Stimulated activated CD4-positive, alpha-beta T cell treated with anti-CD3 and anti-CD28 coated beads, Interleukin-2, amount 100 ng/mL, for 48 hours (primary cell): ENCODE data around the gene TBXAS1.

Experiments used
- DNase-seq, 2 donors: peaks; one replicate each; pipeline ENCODE4 v3.0.0-alpha.2; 2020

TBXAS1 gene

DNA sequence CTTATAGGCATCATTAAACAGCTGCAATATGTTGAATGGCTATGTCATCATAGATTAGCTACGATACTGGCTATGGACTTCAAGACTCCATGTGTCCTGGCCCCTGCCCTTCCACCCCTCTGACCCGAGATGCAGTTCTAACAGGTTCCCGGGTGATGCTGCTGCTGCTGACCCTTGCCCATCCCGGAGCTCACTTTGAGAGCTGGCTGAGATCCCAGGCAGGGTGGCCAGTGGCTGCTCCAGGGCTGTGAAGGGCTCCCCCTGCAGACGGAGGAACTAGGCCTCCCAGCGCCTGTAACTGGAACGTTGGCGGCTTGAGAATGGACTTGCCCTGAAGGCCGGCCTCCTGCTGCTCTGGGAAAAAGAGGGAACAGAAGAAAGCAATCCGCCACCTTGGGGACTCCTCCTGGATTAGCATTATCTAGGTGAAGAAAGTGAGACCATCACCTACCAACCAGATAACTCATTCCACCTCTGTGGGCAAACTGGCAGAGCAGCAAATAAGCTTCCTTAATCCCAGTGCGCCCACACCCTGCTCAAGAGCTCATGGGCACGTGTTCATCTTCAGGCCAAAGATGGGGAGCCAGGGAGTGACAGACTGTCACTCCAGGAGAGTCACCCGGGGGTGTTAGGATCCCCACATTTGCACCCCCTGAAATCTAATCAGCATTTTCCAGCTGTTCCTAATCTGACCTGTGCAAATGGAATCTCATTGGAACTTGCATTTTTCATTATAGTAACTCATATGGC is 176.9 kb downstream of the TBXAS1 start:
- no peak for DNase-seq

DNA sequence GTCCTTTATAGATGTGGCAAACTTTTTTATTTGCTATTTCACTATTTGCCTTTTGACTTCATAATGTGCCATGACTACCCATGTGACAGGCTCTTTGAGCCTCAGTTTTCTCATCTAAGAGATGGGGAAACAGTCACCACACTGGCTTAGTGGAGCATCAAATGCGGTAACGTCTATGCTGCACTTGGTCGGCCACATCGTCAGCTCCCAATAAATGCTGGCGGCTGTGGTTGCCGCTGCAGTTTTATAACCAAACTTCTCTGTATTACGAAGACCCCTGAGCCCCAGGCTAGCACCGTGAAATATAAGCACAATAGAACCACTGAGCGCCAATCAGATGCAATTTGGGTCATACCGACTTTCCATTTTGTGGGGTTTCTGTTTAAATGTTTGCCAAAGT is 177.5 kb downstream of the TBXAS1 start:
- no peak for DNase-seq

DNA sequence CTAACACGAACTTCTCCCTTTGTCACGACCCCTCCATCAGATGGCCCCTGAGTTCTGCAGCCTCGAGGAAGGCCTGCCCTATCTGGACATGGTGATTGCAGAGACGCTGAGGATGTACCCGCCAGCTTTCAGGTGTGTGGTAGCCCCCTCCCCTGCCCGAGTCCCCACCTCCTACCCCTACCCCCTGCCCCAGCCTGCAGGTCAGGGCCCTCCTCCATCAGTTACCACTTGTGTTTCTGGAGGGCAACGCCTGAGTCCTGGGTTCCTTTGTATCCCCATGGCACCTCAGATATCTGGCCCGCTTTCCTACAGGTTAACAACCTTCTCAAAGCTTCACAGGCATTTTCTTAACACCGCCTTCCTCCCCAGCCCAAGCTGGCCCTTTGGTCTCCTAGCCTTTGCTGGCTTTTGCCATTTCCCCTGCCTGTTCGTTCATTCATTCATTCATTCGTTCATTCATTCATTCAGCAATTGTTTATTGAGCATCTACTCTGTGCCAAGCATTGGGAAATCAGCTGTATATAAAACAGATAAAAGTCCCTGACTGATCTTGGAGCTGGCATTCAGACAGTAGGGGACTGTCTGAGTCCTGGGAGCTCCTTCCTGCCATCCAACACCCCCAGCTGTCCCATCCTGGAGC is 178.1 kb downstream of the TBXAS1 start:
- DNase-seq, result no peak

DNA sequence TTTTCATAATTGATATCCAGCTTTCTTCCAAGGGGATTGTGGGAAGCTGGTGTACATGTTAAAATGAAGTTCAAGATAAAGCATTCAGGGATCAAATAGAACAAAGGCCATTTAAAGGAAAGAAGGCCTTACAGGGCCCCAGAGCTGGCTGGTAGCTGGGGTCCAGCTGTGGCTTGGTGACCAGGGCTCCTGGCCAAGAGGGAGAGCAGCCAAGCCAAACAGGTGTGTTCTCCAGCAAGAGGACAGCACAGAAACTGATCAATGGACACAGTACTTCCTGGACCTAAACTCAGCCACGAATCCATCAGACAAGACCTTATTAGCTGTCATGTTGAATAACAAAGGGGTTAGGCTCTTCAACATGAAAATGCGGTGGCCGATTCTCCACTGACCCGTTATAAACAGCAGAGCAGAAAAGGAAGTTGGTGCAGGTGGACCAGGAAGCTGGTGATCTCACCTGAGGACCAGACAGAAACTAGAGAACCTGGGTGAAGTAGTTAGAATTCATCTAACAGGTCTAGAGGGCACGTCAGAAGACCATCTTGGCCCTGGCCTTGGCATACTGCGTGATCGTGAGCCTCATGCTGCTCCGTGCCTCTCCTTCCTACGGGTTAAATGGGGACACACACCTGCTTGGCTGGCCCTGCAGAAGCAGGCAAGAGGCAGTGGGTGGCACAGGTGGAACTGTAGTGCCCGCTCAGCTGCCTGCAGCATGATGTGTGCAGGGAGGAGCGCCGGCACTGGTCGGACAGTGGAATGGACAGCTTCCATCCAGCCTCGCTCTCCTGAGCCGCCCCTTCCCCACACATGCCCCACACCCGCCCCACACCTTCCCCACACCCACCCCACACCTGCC is 179.9 kb downstream of the TBXAS1 start:
- no peak for DNase-seq

DNA sequence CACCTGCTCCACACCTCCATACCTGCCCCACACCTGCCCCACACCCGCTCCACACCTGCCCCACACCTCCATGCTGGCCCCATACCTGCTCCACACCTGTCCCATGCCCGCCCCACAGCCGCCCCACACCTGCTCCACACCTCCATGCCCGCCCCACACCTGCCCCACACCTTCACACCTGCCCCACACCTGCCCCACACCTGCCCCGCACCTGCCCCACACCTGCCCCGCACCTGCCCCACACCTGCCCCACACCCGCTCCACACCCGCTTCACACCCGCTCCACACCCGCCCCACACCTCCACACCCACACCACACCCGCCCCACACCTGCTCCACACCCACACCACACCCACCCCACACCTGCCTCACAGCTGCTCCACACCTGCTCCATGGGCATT is 180.7 kb downstream of the TBXAS1 start:
- no peak for DNase-seq

DNA sequence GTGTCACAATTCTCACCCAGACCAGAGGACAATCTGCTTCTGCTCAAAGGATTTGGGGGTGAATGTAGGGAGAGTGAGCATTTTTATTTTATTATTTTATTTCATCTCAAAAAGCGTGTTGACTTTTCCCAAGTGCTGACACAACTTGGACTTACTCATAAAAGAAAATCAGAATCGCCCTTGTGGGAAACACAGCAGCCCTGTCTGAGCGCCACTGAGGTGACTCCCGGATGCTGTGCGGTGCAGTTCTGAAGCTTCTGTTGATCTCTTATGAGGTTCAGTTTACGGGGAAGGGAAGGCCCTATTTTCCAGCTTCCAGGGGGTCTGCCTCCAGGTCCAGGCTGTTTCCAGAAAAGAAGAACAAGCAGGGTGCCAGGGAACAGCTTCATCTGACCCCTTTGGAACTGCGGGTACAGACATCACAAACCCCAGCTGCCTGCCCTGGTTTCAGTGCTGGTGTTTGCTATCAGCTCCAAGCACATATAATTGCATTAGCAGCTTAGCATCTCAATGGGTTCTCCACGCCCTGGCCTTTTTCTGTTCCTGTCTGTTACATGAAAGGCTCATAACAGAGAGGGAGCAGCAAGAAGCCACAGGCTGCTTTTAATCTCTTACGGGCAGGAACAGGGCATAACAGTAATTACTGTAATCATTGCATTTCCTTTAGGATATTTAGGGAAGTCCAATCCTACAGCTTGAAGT is 181.3 kb downstream of the TBXAS1 start:
- no peak for DNase-seq

DNA sequence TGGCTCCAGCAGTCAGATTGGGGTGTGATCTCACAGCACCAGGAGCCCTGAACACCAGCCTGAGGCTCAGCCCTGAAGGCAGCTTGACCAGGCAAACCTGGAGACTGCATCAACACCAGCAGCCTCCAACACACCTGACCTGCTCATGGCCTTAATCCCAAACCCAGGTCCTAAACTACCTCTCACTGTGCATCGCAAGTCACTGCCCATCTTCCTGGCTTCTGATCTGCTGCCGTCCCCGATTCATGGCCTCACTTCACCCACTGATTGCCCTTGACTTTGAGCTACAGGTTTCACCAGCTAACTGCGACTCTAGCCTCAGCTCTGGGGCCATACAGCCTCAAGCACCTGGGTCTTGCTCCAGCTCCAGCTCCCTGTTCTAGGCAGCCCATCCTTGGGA is 184.6 kb downstream of the TBXAS1 start:
- no peak for DNase-seq

DNA sequence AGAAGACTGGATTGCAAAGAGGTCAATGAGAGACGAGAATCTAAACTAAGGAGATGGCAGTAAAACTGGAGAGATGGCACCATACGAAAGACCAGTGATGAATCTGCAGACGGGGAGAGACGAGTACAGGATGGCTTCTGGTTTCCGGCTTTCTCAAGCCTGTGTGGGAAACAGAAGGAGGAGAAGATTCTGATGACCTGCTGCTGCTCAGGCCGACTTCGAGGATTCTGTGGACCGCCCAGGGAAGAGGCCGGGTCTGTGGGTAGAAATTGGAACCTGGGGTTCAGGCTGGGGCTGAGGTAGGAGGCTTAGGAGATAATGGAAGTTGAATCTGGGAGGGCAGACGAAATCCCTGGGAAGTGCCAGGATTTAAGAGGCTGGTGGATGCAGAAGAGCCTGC is 185.1 kb downstream of the TBXAS1 start:
- no peak for DNase-seq

DNA sequence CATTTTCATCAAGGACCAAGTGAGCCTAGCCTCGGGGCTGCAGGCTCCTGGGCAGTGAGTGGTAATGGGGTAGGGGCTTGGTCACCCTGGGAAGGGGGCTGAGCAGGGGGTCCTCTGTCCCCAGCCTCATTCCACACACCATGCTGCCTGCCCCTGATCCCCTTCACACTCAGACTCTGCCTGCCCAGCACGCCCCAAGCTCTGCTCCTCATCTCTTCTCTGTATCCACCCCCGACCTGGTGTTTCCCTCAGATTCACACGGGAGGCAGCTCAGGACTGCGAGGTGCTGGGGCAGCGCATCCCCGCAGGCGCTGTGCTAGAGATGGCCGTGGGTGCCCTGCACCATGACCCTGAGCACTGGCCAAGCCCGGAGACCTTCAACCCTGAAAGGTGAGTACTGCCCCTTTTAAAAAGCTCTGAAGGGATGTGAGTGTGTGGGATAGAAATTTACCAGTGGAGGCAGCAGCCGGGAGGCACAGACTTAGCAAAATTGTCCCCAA is 186.5 kb downstream of the TBXAS1 start:
- DNase-seq, result no peak

DNA sequence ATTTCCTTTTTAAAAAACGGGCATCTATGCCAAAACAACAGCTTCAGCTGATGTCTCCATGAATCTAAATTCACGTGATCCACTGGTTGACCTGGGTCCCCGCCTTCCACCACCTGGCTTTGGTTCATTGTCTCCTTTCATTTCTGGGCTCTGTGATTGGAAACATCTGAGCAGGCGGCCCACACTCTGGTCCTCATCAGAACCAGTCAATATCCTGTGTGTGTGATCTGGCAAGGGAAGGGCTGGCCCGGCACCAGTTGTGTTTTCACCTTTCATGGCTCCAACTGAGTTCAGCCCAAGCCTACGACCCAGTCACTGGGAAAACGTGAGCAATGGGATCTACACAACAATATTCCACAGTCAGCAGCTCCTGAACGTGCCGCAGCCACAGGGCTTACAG is 187.5 kb downstream of the TBXAS1 start:
- DNase-seq, result no peak

DNA sequence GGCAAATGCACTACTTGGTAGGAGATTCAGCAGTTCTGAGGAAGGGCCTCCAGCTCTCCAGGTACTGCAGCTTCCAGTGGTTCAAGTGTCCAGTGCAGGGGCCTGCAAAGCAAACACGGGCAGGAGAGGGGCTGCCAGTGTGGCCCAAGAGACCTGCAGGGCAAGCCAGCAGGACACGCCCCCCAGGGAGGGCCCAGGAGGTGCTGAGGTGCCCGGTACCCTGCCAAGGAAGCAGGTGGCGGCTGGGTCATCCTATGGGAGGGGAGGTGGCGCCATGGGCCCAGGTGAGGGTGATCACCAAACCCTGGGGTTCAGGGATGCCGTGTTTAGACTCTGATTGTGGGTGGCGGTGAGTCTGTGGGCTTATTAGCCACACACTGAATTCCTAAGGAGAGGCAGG is 188.0 kb downstream of the TBXAS1 start:
- no peak for DNase-seq

DNA sequence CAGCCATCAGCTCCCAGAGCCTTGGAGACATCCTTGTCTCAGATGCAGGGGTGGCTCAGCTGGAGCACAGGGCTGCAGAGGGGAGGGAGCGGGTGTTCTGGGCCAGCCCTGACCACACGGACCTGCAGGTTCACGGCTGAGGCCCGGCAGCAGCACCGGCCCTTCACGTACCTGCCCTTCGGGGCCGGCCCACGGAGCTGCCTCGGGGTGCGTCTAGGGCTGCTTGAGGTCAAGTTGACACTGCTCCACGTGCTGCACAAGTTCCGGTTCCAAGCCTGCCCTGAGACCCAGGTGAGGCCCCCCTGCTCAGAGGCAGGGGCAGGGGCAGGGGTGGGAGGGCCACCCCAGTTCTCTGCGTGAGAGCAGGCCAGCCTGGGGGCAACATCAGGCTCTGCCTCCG is 188.5 kb downstream of the TBXAS1 start:
- DNase-seq, result no peak

DNA sequence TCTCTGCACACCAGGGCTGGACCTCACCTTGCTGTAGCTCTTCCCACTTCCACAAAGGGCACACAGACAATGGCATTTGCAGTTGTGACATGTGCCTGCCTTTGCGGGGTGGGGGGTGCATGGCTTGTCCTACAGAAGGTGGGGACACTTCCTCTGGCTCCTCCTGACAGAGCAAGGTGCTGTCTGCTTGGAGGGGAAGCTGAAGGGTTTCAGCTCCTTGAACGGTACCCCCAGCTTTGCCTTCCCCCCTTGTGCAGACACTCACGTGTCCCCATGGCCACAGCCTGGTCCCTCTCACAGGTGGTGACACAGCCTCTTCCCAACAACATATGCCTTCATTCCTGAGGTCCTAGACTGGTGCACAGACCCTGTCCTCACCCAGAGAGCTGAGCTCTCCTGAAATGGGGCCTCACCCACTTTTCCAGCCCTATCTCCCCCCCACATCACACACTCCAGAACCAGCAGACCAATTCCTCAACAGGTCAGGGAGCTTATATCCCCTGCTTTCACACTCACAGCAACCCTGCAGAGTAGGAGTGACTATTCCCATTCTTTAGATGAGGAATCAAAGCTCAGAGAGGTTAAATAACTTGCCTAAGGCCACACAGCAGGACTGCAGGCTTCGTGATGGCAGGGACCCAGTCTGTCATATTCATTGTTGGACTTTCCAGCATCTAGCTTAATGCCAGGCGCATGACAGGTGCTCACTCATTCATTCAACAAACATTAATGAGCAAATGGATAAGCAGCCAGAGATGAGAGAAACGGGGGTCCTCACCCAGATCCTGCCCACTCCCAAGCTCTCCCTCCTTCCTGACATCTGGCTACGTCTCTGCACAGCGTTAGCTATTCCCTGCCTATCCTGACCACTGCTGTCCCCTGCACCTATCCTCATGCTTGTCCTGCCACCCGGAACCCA is 189.3 kb downstream of the TBXAS1 start:
- DNase-seq, result no peak

DNA sequence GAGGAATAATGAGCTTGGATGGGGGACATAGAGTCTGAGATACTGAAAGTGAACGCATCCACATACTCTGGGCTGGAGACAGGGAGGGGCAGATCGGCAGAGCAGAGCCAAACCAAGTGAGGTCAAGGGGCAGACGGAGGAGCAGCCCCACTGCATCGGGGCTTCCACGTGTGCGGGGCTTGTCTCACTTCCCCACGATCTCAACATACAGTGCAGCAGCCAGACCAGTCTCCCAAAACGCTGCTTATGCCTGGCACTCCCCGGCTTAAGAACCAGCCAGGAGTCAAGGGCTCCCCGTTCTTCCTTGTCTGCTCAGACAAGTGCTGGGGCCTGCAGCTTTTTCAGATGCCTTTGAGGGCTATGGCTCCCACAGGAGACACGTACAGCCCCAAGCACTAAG is 190.1 kb downstream of the TBXAS1 start:
- DNase-seq, result no peak

DNA sequence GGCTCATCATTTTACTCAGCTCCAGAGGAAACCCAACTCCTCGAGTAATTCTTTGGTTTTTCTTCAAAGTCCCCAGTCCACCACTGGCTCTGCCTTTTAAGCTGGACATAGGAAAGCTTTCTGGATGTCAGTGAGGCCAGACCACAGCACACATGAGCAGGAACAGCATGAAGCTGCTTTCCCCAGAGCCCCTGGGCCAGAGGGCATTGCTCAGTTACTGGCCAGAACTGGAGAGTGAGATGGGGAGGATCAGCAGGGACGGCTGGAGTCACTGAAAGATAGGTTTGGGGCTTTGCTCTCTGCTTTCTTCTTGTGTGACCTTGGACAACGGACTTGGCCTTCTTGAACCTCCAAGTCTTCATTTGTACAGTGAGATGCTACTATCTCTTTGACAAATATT is 190.5 kb downstream of the TBXAS1 start:
- no peak for DNase-seq

DNA sequence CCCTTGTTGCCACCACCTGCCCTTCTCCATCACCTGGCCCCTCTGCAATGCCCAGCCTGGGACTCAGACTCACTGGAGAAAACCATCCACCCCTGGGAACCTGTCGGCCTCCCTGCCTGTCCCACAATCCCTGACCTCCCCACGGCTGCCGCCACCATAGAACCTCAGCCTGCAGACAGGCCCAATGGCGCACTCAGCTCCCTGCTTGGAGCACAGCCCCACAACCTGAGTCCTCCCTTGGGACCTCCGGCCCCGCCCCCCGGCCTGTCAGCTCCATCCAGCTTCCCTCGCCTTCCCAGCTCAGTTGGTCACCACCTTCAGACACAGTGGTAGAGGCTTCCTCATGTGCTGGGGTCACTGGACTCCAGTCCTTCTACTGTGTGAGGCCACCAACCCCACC is 192.5 kb downstream of the TBXAS1 start:
- DNase-seq, result no peak

DNA sequence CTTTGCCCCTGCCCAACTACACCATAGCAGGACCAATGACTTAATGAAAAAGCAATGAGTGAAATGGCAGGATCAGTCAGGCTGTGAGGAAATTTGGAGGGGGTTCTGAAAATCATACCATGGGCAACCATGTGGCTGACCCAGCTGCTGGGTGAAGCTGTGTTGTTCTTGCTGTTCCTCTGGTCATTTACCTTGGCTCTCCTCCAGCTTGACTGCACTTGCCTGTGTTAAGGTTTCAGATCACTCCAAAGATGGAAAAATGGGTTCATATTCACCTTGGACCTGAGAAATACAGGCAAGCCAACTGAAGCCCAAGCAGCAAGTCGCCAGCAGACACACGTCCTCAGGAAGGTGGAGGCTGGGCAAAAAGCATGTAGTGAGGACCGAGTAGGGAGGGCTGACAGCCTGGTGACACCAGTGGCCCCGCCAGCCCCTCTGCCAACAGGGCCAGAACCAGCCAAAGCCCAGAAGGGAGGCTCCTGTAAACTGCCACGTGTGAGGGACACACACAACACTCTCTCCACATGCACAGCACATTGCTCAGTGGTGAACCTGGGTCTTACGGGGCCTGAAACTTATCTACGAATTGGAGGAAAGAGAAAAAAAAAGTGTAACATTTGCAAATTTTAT is 193.6 kb downstream of the TBXAS1 start:
- no peak for DNase-seq

DNA sequence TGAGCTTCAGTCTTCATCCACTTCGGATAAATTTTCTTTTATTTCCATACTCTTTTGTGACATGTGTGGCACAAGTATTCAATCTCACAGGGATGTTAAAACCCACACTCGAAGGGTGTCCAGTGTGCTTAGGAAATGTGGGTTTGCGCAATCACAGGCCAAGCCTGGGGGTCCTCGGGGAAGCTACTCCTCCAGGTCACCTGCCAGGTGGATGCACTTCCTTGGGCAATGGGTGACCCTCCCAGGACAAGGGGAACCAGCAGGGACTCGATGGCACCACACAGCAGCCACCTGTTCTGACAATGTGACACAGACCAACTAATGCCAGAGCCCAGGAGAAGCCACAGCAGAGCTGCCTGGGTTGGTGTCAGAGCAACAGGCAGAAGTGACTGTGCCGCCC is 194.7 kb downstream of the TBXAS1 start:
- DNase-seq, result no peak

DNA sequence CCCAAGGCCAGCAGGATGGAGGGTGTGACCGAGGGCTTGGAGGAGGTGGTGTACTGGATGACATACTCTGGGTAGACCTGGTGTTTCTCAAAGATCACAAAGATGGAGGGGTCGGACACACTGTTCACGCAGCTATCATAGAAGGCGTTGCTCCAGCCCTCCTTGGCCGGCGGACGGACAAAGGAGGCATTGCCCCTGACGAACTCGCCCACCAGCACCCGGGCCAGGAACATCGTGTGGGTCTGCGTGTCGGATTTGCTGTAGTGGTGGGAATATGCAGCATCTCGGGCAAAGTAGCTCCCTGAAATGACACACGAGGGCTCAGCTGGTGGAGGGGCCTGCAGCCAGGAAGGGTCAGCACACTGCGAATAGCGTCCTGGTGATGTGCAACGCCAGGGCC is 195.5 kb downstream of the TBXAS1 start:
- no peak for DNase-seq

DNA sequence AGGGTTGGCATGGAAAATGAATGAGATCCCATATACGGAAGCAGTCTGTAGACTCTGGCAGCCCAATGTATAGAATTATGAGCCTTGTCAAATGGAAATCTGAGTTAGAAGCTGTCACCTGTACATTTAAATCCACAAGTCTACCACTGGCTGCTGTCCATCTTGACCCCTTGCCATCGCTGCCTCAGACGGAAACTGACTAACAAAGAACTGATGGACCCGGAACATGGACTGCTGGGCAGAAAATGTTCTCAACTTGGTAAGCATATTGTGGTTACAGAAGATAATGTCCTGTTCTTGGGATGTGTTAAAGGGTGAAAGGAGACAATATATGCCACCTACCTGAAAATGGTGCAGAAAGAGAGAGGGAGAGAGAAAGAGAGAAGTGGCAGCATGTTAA is 196.2 kb downstream of the TBXAS1 start:
- DNase-seq, result no peak

DNA sequence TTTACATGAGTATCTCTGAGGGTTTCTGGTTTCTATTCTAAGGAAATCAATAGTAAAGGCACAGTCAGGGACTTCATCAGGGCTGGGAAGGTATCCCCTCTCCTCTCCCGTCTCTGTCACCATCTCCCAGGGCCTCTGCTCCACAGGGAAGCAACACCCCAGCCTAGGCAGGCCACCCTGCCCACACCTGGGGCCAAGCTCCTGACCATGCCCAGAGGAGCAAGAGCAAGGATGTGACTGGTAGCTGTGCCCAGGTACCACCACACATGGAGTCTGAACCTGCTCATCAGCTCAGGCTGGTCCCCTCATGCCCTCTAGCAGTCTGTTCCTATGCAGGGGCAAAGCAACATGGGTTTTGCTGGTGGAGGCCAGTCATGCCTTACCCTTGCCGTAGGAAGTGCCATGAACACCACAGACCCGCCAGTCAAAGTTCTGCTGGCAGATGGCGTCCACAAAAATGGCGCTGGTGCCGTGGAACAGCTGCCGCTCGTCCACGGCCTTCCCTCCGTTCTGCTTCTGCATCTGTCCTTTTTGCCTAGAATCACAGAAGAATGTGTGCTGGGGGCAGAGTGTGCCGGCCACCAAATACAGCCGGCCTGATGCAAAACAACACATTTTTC is 196.9 kb downstream of the TBXAS1 start:
- no peak for DNase-seq
